Prostate gland (tissue), 2 donors: ENCODE data around the gene RTL5. TPM values are rescaled to one million over a fixed set of nuclear protein-coding genes. Genes with fewer than 3 reads are reported as not detected.

Experiments used
- DNase-seq: peaks from one replicate; pipeline ENCODE4 v3.0.0-alpha.2; 2019; ENCODE audit warnings: low spot score
- H3K27ac ChIP-seq, 2 donors: fragments of 200-600 bp; sonication (generic); 2 replicates each; pipeline ENCODE4 v1.5.1; 2017 to 2019
- H3K27me3 ChIP-seq: fragments of 200-600 bp; sonication (generic); replicated peaks from 2 replicates; pipeline ENCODE4 v1.5.1; 2019; ENCODE audit not compliant: insufficient read depth
- H3K36me3 ChIP-seq, 2 donors: fragments of 200-600 bp; sonication (generic); 1 replicate in 1 of 2; 2 replicates in 1 of 2; pipeline versions ENCODE4 v1.5.1 to v1.8.1; 2017 to 2019
- H3K4me1 ChIP-seq: fragments of 200-600 bp; sonication (generic); replicated peaks from 2 replicates; pipeline ENCODE4 v1.5.1; 2019
- H3K4me3 ChIP-seq, 2 donors: fragments of 200-600 bp; sonication (generic); 2 replicates each; pipeline ENCODE4 v1.5.1; 2017 to 2019
- H3K9me3 ChIP-seq: fragments of 200-600 bp; sonication (generic); 2 replicates; pipeline ENCODE4 v1.5.1; 2017
- POLR2A ChIP-seq: fragments of 450-650 bp; IDR thresholded peaks from one replicate; pipeline ENCODE4 v1.6.1; 2016; ENCODE audit warnings: antibody characterized with exemption, mild to moderate bottlenecking
- POLR2AphosphoS5 ChIP-seq: sonication (generic); formaldehyde crosslinking; IDR thresholded peaks from one replicate; pipeline ENCODE4 v1.6.1; 2017; ENCODE audit warnings: antibody characterized with exemption
- WGBS: methylation state at CpG from one replicate; pipeline ENCODE4 v1.1.5; 2018; 5-methylcytosine and 5-hydroxymethylcytosine counted together
- intact Hi-C: fragments of 100-400 bp; cut with DNase I; formaldehyde crosslinking; loops from one replicate; pipeline ENCODE4 v1.14.2; 2022
- total RNA-seq, 2 donors: library from RNA; depleted of rRNA; stranded (reverse); fragments of >200 nt; gene quantifications; one replicate each; pipeline ENCODE4 v1.1.0, GENCODE V29; 2016
- TF ChIP-seq, protein P1 (sequence below), 4 experiments: fragments of 200-600 bp in 2 of 4; fragments of 450-650 bp in 2 of 4; sonication (generic) in 2 of 4; IDR thresholded peaks; 1 replicate in 3 of 4; 2 replicates in 1 of 4; pipeline ENCODE4 v1.5.1; 2016 to 2019; ENCODE audit warnings: antibody characterized with exemption in 4 of 4, mild to moderate bottlenecking in 2 of 4, moderate library complexity in 2 of 4

The RTL5 gene
- total RNA-seq, 2 donors from 2014 or later = 2.8 to 24.0 TPM

GRCh38 chrX:72100051-72100755, 31.5 kb downstream of the RTL5 start:
- Histone ChIP-seq H3K36me3 (no peaks in the 10 kb centered on the region), H3K4me1 (no peaks in the 10 kb centered on the region), H3K27ac (no peak overlapping the region), H3K9me3 (no peaks in the 10 kb centered on the region), H3K27me3 (no peaks in the 10 kb centered on the region), H3K4me3 (no peak overlapping the region)
- no peak for TF ChIP-seq POLR2AphosphoS5
- TF ChIP-seq POLR2A = no peak
- TF ChIP-seq, protein P1, sequence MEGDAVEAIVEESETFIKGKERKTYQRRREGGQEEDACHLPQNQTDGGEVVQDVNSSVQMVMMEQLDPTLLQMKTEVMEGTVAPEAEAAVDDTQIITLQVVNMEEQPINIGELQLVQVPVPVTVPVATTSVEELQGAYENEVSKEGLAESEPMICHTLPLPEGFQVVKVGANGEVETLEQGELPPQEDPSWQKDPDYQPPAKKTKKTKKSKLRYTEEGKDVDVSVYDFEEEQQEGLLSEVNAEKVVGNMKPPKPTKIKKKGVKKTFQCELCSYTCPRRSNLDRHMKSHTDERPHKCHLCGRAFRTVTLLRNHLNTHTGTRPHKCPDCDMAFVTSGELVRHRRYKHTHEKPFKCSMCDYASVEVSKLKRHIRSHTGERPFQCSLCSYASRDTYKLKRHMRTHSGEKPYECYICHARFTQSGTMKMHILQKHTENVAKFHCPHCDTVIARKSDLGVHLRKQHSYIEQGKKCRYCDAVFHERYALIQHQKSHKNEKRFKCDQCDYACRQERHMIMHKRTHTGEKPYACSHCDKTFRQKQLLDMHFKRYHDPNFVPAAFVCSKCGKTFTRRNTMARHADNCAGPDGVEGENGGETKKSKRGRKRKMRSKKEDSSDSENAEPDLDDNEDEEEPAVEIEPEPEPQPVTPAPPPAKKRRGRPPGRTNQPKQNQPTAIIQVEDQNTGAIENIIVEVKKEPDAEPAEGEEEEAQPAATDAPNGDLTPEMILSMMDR (IDR thresholded peaks at IDR 0.05) = no peak
- no peak for DNase-seq
- intact Hi-C loops = no loop called here
- 85% methylated on average over 13 of the region's 13 CpGs for WGBS

DNA sequence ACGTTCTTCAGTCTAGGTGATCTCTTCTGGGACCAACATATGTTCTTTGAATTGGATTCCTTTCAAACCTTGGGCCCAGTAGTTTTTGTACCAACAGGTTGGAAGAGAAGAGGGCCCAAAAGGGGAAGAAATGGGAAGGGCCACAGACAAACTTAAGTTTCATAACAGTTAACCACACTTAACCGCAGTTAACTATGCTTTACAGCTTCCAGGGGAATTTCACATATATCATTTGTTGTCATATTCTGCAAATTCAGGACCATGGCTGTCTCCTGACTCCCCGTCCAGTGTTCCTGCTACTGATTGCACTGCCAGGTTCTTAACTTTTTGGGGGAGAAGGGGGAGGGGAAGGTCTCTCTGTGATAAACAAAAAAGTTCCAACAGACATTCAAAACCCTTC, 34.6 kb downstream of the RTL5 start:
- no peak overlapping the region for H3K4me3 ChIP-seq
- no peak for DNase-seq
- no peaks in the 10 kb centered on the region for H3K27me3 ChIP-seq
- H3K4me1 ChIP-seq = no peaks in the 10 kb centered on the region
- 68% methylated on average over 3 of the region's 3 CpGs for WGBS
- intact Hi-C loops = no loop called here
- TF ChIP-seq, protein P1 (IDR thresholded peaks at IDR 0.05) = no peak
- TF ChIP-seq POLR2A (no peak), POLR2AphosphoS5 (no peak)
- H3K9me3 ChIP-seq = no peaks in the 10 kb centered on the region
- no peaks in the 10 kb centered on the region for H3K36me3 ChIP-seq
- H3K27ac ChIP-seq = no peak overlapping the region

DNA sequence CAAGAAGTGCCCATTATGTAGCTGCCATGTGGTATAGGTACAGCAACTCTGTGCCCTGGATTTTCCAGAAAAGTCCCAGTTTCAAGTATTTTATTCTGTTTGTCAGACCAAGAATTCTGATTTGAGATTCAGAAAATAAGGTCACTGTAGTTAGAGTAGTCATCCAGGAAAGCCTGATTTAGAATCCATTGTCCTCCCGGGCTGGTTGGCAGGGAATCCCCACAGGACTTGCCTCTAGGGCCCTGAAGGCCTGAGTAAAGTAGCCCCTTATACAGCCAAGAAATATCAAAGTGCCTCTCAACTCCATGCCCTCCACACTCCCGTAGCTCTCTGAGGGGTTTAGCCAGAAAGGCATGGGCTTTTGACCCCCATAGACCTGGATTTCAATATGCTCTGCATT, 36.3 kb downstream of the RTL5 start:
- no peak overlapping the region for H3K27ac ChIP-seq
- no peaks in the 10 kb centered on the region for H3K4me1 ChIP-seq
- no peaks in the 10 kb centered on the region for H3K27me3 ChIP-seq
- WGBS = 73% methylated on average over 2 of the region's 2 CpGs
- no peaks in the 10 kb centered on the region for H3K9me3 ChIP-seq
- TF ChIP-seq, protein P1 (IDR thresholded peaks at IDR 0.05) = no peak
- no peak for TF ChIP-seq POLR2A
- TF ChIP-seq POLR2AphosphoS5 = no peak
- H3K36me3 ChIP-seq = no peaks in the 10 kb centered on the region
- no peak for DNase-seq
- H3K4me3 ChIP-seq = no peak overlapping the region
- intact Hi-C loops = no loop called here

GRCh38 chrX:72094894-72095293, 36.8 kb downstream of the RTL5 start:
- Histone ChIP-seq H3K4me1 (no peaks in the 10 kb centered on the region), H3K9me3 (no peaks in the 10 kb centered on the region), H3K36me3 (no peaks in the 10 kb centered on the region), H3K27ac (no peak overlapping the region), H3K27me3 (no peaks in the 10 kb centered on the region), H3K4me3 (no peak overlapping the region)
- intact Hi-C loops = no loop called here
- TF ChIP-seq POLR2A (no peak), POLR2AphosphoS5 (no peak)
- TF ChIP-seq, protein P1 (IDR thresholded peaks at IDR 0.05) = no peak
- DNase-seq = no peak
- 65% methylated on average over 4 of the region's 4 CpGs for WGBS

- intact Hi-C loops = no loop called here
- Histone ChIP-seq H3K27me3 (no peaks in the 10 kb centered on the region), H3K4me3 (no peak overlapping the region), H3K27ac (no peak overlapping the region), H3K4me1 (no peaks in the 10 kb centered on the region), H3K36me3 (no peaks in the 10 kb centered on the region), H3K9me3 (no peaks in the 10 kb centered on the region)
- no peak for TF ChIP-seq POLR2A
- TF ChIP-seq, protein P1 (IDR thresholded peaks at IDR 0.05) = no peak
- TF ChIP-seq POLR2AphosphoS5 = no peak
- WGBS = 74% methylated on average over 3 of the region's 3 CpGs
- DNase-seq = no peak
These were observed 42.5 kb downstream of the RTL5 start for GRCh38 chrX:72089254-72089653.
